ENCODE results near the gene KCP.
"Not testable (repeated sequence)": the region's sequence is repeated elsewhere in the genome, so short reads cannot be mapped to it uniquely, and the experiment has no call there.

The KCP gene

GRCh38 chr7:128910569-128910945 is at the start of gene KCP:
Gene KCP, minus strand, starts transcription at chr7:128910709. Its CDS starts 33 bp downstream, at chr7:128910676.
- DNase-seq (ENCODE audit: low read depth in 2 of 2), result no peak

GRCh38 chr7:128959296-128959695 is 48.8 kb upstream of the KCP start:
- DNase-seq (ENCODE audit: low read depth in 2 of 2), result no peak

GRCh38 chr7:128955981-128956380 is 45.5 kb upstream of the KCP start:
- no peak for DNase-seq (ENCODE audit: low read depth in 2 of 2)

- DNase-seq (ENCODE audit: low read depth in 2 of 2), result no peak
Observed at GRCh38 chr7:128954830-128955802, 44.6 kb upstream of the KCP start.

GRCh38 chr7:128954150-128954549 is 43.6 kb upstream of the KCP start:
- DNase-seq (ENCODE audit: low read depth in 2 of 2), result no peak

- no peak for DNase-seq (ENCODE audit: low read depth in 2 of 2)
Observed at GRCh38 chr7:128951296-128951695, 40.8 kb upstream of the KCP start.

GRCh38 chr7:128948976-128949760 is 38.7 kb upstream of the KCP start:
- no peak for DNase-seq (ENCODE audit: low read depth in 2 of 2)

- no peak for DNase-seq (ENCODE audit: low read depth in 2 of 2)
Observed at GRCh38 chr7:128948312-128948973, 37.9 kb upstream of the KCP start.

GRCh38 chr7:128947854-128948253 is 37.3 kb upstream of the KCP start:
- no peak for DNase-seq (ENCODE audit: low read depth in 2 of 2)

- no peak for DNase-seq (ENCODE audit: low read depth in 2 of 2)
Observed at GRCh38 chr7:128946936-128947830, 36.7 kb upstream of the KCP start.

- no peak for DNase-seq (ENCODE audit: low read depth in 2 of 2)
Observed at GRCh38 chr7:128945668-128946366, 35.3 kb upstream of the KCP start.

- DNase-seq (ENCODE audit: low read depth in 2 of 2), result no peak
Observed at GRCh38 chr7:128944487-128945236, 34.2 kb upstream of the KCP start.

GRCh38 chr7:128943251-128943650 is 32.7 kb upstream of the KCP start:
- not testable (repeated sequence) for DNase-seq (ENCODE audit: low read depth in 2 of 2)

- DNase-seq (ENCODE audit: low read depth in 2 of 2), result no peak
Observed at GRCh38 chr7:128941946-128942526, 31.5 kb upstream of the KCP start.

GRCh38 chr7:128941323-128941890 is 30.9 kb upstream of the KCP start:
- no peak for DNase-seq (ENCODE audit: low read depth in 2 of 2)

GRCh38 chr7:128940494-128941322 is 30.2 kb upstream of the KCP start:
- no peak for DNase-seq (ENCODE audit: low read depth in 2 of 2)

GRCh38 chr7:128939861-128940410 is 29.4 kb upstream of the KCP start:
- DNase-seq (ENCODE audit: low read depth in 2 of 2), result no peak
